Spleen (tissue), 7 donors: ENCODE measurements around the gene FBXO17.

ENCODE experiments used
- CTCF ChIP-seq, 11 experiments: fragments of 200-600 bp in 7 of 11; fragments of 450-650 bp in 4 of 11; sonication (generic) in 4 of 11; IDR thresholded peaks in 8 of 11; conservative IDR thresholded peaks in 3 of 11; 1 replicate in 7 of 11; 2 replicates in 4 of 11; pipeline versions ENCODE4 v1.4.0 to v1.8.0; 2016 to 2021; ENCODE audit warnings: antibody characterized with exemption in 11 of 11, inconsistent platforms in 4 of 11, mild to moderate bottlenecking in 1 of 11
- POLR2AphosphoS5 ChIP-seq, 3 donors: sonication (generic); formaldehyde crosslinking; IDR thresholded peaks; one replicate each; pipeline ENCODE4 v1.5.1; 2017; ENCODE audit warnings: antibody characterized with exemption in 3 of 3
- donor health status: DM: no; HTN: no; CAD: no; lungs with moderate emphysema.
- donor health status: DM: no; HTN: no; CAD: no.
- donor health status: DM: no; HTN: no; CAD: no.

GRCh38 chr19:38907227-38907626 lies 68.3 kb downstream of the FBXO17 start:
- no peak for TF ChIP-seq CTCF (IDR thresholded peaks at IDR 0.05 in 8 of 11, conservative IDR thresholded peaks at IDR 0.05 in 3 of 11)
- TF ChIP-seq POLR2AphosphoS5 (IDR thresholded peaks at IDR 0.05): peak in 1 of 3 donors; percentile 40
